SK-N-SH treated with all-trans-retinoic acid at 6 μM for 48 hours (cell line): ENCODE data around the gene EBF3.

Source experiments
- ATAC-seq: fragments of 200-7000 bp; cut with Tn5 transposase; 3 replicates; pipeline ENCODE4 v1.9.1; 2020; ENCODE audit warnings: mild to moderate bottlenecking, moderate library complexity
- ARNTL ChIP-seq: fragments of 450-650 bp; formaldehyde crosslinking; IDR thresholded peaks from 2 replicates; pipeline ENCODE4 v1.5.0; 2020; ENCODE audit warnings: low read depth, mild to moderate bottlenecking, moderate library complexity, borderline replicate concordance
- BACH2 ChIP-seq: fragments of 250-450 bp; sonication (Bioruptor Pico); IDR thresholded peaks from 2 replicates; pipeline ENCODE4 v1.9.0; 2021; ENCODE audit warnings: mild to moderate bottlenecking, borderline replicate concordance
- ESRRG ChIP-seq: fragments of 250-450 bp; sonication (Bioruptor Pico); IDR thresholded peaks from 2 replicates; pipeline ENCODE4 v1.6.1; 2021; ENCODE audit warnings: mild to moderate bottlenecking
- GLIS3 ChIP-seq: fragments of 250-450 bp; sonication (Bioruptor Pico); IDR thresholded peaks from 2 replicates; pipeline ENCODE4 v1.5.0; 2020; ENCODE audit warnings: mild to moderate bottlenecking, moderate library complexity
- ISL1 ChIP-seq: fragments of 250-450 bp; sonication (Bioruptor Pico); IDR thresholded peaks from 2 replicates; pipeline ENCODE4 v2.1.2; 2022; ENCODE audit warnings: mild to moderate bottlenecking, moderate library complexity
- OSR1 ChIP-seq: fragments of 250-450 bp; sonication (Bioruptor Pico); IDR thresholded peaks from 2 replicates; pipeline ENCODE4 v1.8.0; 2022; ENCODE audit warnings: moderate library complexity, mild to moderate bottlenecking, inconsistent platforms
- PPARA ChIP-seq: fragments of 250-450 bp; sonication (Bioruptor Pico); IDR thresholded peaks from 2 replicates; pipeline ENCODE4 v1.5.0; 2020; ENCODE audit warnings: mild to moderate bottlenecking, borderline replicate concordance
- SNAI2 ChIP-seq: fragments of 250-450 bp; sonication (Bioruptor Pico); IDR thresholded peaks from 2 replicates; pipeline ENCODE4 v1.5.0; 2020; ENCODE audit warnings: mild to moderate bottlenecking, moderate library complexity
- TCF4 ChIP-seq: fragments of 250-450 bp; sonication (Bioruptor Pico); IDR thresholded peaks from 2 replicates; pipeline ENCODE4 v1.8.0; 2021; ENCODE audit warnings: mild to moderate bottlenecking, moderate library complexity, borderline replicate concordance
- TOX ChIP-seq: fragments of 250-450 bp; sonication (Bioruptor Pico); IDR thresholded peaks from 2 replicates; pipeline ENCODE4 v1.8.0; 2021; ENCODE audit warnings: mild to moderate bottlenecking, moderate library complexity, borderline replicate concordance
- ZC3H10 ChIP-seq: fragments of 250-450 bp; sonication (Bioruptor Pico); IDR thresholded peaks from 2 replicates; pipeline ENCODE4 v1.5.1; 2021; ENCODE audit warnings: mild to moderate bottlenecking, moderate library complexity
- ZFP3 ChIP-seq: fragments of 250-450 bp; sonication (Bioruptor Pico); IDR thresholded peaks from 2 replicates; pipeline ENCODE4 v1.5.0; 2020; ENCODE audit warnings: mild to moderate bottlenecking, moderate library complexity
- ZNF565 ChIP-seq: fragments of 450-650 bp; formaldehyde crosslinking; conservative IDR thresholded peaks from 2 replicates; pipeline ENCODE4 v1.5.0; 2020; ENCODE audit warnings: low read depth, mild to moderate bottlenecking, moderate library complexity
- ZNF70 ChIP-seq: fragments of 450-650 bp; formaldehyde crosslinking; IDR thresholded peaks from 2 replicates; pipeline ENCODE4 v1.5.0; 2020; ENCODE audit warnings: mild to moderate bottlenecking, moderate library complexity
- ZNF8 ChIP-seq: fragments of 450-650 bp; formaldehyde crosslinking; IDR thresholded peaks from 2 replicates; pipeline ENCODE4 v1.5.0; 2020; ENCODE audit warnings: mild to moderate bottlenecking, moderate library complexity
- TF ChIP-seq, protein P1 (sequence below): fragments of 250-450 bp; sonication (Bioruptor Pico); IDR thresholded peaks from 2 replicates; pipeline ENCODE4 v1.8.0; 2021; ENCODE audit warnings: low read depth, mild to moderate bottlenecking, moderate library complexity, borderline replicate concordance
- TF ChIP-seq, protein P2 (sequence below): fragments of 250-450 bp; sonication (Bioruptor Pico); IDR thresholded peaks from 2 replicates; pipeline ENCODE4 v1.5.0; 2020; ENCODE audit warnings: mild to moderate bottlenecking, moderate library complexity
- TF ChIP-seq, protein P3 (sequence below): fragments of 250-450 bp; sonication (Bioruptor Pico); IDR thresholded peaks from 2 replicates; pipeline ENCODE4 v1.5.1; 2020; ENCODE audit warnings: low read depth, mild to moderate bottlenecking, moderate library complexity
- TF ChIP-seq, protein P4 (sequence below): fragments of 250-450 bp; sonication (Bioruptor Pico); IDR thresholded peaks from 2 replicates; pipeline ENCODE4 v1.8.0; 2020; ENCODE audit warnings: mild to moderate bottlenecking, moderate library complexity, borderline replicate concordance

The EBF3 gene

DNA sequence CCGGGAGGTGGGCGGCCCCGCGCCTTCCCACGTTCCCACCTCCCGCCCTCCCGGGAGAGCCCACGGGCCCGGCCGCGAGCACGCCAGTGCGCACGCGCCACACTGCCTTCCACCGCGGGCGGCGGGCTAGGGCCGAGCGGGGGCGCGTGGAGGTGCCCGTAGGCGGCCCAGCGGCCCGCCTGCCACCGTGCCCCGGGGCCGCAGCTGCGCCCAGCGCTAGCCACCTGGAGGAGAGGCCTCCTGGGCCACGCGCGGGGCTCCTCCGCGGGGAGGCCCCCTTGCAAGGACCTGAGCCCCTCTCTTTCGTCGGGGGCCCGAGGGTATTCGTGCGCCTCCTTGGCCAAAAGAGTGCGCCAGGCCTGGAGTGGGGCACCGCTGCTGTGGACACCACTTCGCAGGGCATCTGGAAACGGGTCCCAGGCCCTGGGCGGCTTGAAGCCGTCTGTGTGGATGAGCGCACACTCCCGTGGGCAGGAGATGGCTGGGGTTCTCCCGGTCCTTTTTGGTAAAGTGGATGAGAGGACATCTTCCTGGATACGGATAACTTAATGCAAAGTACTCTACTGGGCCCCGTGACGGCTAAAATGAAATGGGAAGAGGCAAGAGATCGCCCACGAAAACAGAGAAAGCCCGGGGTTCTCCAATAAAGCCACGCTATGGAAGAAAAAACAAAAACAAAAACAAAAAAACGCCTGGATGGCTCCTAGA is 9.0 kb upstream of the EBF3 start:
- ATAC-seq, result no peak

DNA sequence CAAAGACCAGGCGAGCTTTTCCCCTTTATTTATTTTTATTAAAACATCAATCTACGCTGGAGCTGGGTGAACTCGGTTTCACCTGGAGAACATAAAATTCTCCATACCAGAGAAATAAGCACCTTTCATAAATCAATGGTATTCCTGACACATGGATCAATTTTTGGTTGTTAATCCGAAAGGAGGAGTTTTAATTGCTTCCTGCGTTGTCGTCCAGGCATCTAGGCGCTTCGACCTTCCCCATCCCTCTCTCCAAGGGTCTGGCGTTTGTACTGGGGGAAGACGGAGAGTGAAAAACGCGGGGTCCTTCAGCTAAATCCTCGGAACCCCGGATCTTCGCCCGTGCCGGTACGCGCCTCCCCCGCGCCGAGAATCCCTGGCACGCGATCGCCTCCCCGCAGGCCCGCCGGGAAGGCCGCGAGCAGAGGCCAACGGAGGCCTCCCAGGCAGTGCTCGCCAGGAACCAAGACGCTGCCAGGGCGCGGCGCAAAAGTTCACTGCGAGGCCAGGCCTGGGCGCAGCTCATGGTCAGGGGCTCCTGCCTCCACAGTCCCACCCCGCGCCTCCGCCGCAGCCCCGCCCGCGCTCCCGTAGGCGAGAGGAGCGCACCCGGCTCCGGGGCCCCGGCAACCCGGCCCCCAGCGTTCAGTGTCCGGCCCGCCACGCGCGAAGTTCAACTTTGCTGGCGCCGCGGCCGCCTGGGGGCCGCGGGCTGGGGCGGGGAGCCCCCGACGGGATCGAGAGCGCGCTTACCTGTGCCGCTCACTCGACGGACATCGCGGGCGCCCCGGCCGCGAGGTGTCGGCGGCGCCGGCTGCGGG is 8.3 kb upstream of the EBF3 start:
- ATAC-seq, result no peak
- TF ChIP-seq SNAI2 (CRISPR knock-in tag) (no peak), PPARA (CRISPR knock-in tag) (no peak), BACH2 (CRISPR knock-in tag) (no peak), TOX (CRISPR knock-in tag) (no peak), ESRRG (CRISPR knock-in tag) (no peak), ZFP3 (CRISPR knock-in tag) (no peak), ZC3H10 (no peak), TCF4 (CRISPR knock-in tag) (no peak)
- TF ChIP-seq, protein P1, sequence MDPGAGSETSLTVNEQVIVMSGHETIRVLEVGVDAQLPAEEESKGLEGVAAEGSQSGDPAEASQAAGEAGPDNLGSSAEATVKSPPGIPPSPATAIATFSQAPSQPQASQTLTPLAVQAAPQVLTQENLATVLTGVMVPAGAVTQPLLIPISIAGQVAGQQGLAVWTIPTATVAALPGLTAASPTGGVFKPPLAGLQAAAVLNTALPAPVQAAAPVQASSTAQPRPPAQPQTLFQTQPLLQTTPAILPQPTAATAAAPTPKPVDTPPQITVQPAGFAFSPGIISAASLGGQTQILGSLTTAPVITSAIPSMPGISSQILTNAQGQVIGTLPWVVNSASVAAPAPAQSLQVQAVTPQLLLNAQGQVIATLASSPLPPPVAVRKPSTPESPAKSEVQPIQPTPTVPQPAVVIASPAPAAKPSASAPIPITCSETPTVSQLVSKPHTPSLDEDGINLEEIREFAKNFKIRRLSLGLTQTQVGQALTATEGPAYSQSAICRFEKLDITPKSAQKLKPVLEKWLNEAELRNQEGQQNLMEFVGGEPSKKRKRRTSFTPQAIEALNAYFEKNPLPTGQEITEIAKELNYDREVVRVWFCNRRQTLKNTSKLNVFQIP (CRISPR knock-in tag), result no peak
- TF ChIP-seq, protein P2, sequence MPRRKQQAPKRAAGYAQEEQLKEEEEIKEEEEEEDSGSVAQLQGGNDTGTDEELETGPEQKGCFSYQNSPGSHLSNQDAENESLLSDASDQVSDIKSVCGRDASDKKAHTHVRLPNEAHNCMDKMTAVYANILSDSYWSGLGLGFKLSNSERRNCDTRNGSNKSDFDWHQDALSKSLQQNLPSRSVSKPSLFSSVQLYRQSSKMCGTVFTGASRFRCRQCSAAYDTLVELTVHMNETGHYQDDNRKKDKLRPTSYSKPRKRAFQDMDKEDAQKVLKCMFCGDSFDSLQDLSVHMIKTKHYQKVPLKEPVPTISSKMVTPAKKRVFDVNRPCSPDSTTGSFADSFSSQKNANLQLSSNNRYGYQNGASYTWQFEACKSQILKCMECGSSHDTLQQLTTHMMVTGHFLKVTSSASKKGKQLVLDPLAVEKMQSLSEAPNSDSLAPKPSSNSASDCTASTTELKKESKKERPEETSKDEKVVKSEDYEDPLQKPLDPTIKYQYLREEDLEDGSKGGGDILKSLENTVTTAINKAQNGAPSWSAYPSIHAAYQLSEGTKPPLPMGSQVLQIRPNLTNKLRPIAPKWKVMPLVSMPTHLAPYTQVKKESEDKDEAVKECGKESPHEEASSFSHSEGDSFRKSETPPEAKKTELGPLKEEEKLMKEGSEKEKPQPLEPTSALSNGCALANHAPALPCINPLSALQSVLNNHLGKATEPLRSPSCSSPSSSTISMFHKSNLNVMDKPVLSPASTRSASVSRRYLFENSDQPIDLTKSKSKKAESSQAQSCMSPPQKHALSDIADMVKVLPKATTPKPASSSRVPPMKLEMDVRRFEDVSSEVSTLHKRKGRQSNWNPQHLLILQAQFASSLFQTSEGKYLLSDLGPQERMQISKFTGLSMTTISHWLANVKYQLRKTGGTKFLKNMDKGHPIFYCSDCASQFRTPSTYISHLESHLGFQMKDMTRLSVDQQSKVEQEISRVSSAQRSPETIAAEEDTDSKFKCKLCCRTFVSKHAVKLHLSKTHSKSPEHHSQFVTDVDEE (CRISPR knock-in tag), result no peak
- TF ChIP-seq, protein P3, sequence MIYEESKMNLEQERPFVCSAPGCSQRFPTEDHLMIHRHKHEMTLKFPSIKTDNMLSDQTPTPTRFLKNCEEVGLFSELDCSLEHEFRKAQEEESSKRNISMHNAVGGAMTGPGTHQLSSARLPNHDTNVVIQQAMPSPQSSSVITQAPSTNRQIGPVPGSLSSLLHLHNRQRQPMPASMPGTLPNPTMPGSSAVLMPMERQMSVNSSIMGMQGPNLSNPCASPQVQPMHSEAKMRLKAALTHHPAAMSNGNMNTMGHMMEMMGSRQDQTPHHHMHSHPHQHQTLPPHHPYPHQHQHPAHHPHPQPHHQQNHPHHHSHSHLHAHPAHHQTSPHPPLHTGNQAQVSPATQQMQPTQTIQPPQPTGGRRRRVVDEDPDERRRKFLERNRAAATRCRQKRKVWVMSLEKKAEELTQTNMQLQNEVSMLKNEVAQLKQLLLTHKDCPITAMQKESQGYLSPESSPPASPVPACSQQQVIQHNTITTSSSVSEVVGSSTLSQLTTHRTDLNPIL (CRISPR knock-in tag), result no peak
- TF ChIP-seq, protein P4, sequence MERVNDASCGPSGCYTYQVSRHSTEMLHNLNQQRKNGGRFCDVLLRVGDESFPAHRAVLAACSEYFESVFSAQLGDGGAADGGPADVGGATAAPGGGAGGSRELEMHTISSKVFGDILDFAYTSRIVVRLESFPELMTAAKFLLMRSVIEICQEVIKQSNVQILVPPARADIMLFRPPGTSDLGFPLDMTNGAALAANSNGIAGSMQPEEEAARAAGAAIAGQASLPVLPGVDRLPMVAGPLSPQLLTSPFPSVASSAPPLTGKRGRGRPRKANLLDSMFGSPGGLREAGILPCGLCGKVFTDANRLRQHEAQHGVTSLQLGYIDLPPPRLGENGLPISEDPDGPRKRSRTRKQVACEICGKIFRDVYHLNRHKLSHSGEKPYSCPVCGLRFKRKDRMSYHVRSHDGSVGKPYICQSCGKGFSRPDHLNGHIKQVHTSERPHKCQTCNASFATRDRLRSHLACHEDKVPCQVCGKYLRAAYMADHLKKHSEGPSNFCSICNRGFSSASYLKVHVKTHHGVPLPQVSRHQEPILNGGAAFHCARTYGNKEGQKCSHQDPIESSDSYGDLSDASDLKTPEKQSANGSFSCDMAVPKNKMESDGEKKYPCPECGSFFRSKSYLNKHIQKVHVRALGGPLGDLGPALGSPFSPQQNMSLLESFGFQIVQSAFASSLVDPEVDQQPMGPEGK, result no peak

More for the DNA sequence above, 9.0 kb upstream of the EBF3 start:
- TF ChIP-seq ISL1 (CRISPR knock-in tag), result no peak
- no peak for TF ChIP-seq GLIS3
- TF ChIP-seq PPARA (CRISPR knock-in tag), result no peak
- no peak for TF ChIP-seq ARNTL (CRISPR knock-in tag)
- TF ChIP-seq ZNF565, result no peak
- no peak for TF ChIP-seq ZNF8
- no peak for TF ChIP-seq ZNF70
- TF ChIP-seq TOX (CRISPR knock-in tag), result no peak
- TF ChIP-seq ESRRG (CRISPR knock-in tag), result no peak
- no peak for TF ChIP-seq ZC3H10
- TF ChIP-seq, protein P4, result no peak
- TF ChIP-seq OSR1 (CRISPR knock-in tag), result no peak
- TF ChIP-seq SNAI2 (CRISPR knock-in tag), result no peak
